K562 (cell line): ENCODE results near the gene COL9A2. TPM values are rescaled to one million over a fixed set of nuclear protein-coding genes. Genes with fewer than 3 reads are reported as not detected.

Experiments
- ATAC-seq: fragments of 200-7000 bp; cut with Tn5 transposase; 3 replicates; pipeline ENCODE4 v1.9.1; 2020; ENCODE audit warnings: moderate library complexity
- BruUV-seq: library from RNA; stranded (reverse); fragments of 400-500 nt; replicated peaks from 2 replicates; lab custom pipeline; 2021; lab: Mats Ljungman, UMichigan
- CTCF ChIA-PET: fragments of 300-600 bp; formaldehyde crosslinking; extraction: SDS; loops from one replicate; lab custom pipeline; 2021; ENCODE audit warnings: low intra/inter-chr PET ratio; lab: Yijun Ruan, JAX
- POLR2A ChIA-PET: fragments of 300-600, 350-650 bp; sonication (Branson Sonifier 250); formaldehyde crosslinking; extraction: SDS; loops from one replicate; lab custom pipeline; 2021; ENCODE audit warnings: antibody characterized with exemption, inconsistent platforms; lab: Yijun Ruan, JAX
- DNase-seq, 4 experiments: peaks; one replicate each; pipeline versions ENCODE4 v3.0.0 to v3.0.0-alpha.2; 2011 to 2018; ENCODE audit warnings: low spot score in 3 of 4, mixed read lengths in 3 of 4; ENCODE audit errors: extremely low read depth in 1 of 4
- FAIRE-seq: peaks from 2 replicates; lab custom pipeline; 2011; peaks lifted over from hg19 to GRCh38; lab: Jason Lieb, UNC
- H2AFZ ChIP-seq: 2 replicates; pipeline ENCODE4 v1.6.0; 2011; ENCODE audit warnings: low read depth, low read length, control low read depth, inconsistent platforms
- H3K27ac ChIP-seq: fragments of 200-600 bp; 3 replicates; pipeline ENCODE4 v1.8.0; 2011; ENCODE audit warnings: low read depth, mild to moderate bottlenecking, control low read depth, inconsistent platforms, low read length, moderate library complexity, mixed read lengths; ENCODE audit errors: extremely low read depth
- H3K27me3 ChIP-seq, 2 experiments: fragments of 300-600 bp in 1 of 2; 2 replicates in 1 of 2; 3 replicates in 1 of 2; pipeline versions ENCODE4 v1.6.0 to v1.8.0; 2011; ENCODE audit warnings: inconsistent platforms in 2 of 2, low read length in 2 of 2, mild to moderate bottlenecking in 1 of 2, mixed read lengths in 1 of 2, moderate library complexity in 1 of 2; ENCODE audit not compliant: control insufficient read depth in 2 of 2, insufficient read depth in 2 of 2
- H3K36me3 ChIP-seq: fragments of 300-600 bp; 3 replicates; pipeline ENCODE4 v1.8.0; 2011; ENCODE audit warnings: mild to moderate bottlenecking, low read length, inconsistent platforms; ENCODE audit not compliant: control insufficient read depth, insufficient read depth
- H3K4me1 ChIP-seq, 2 experiments: fragments of 200-600 bp in 1 of 2; replicated peaks in 1 of 2; 2 replicates in 1 of 2; 3 replicates in 1 of 2; pipeline versions ENCODE4 v1.5.1 to v1.8.0; 2011; ENCODE audit warnings: inconsistent platforms in 2 of 2, low read length in 2 of 2, mild to moderate bottlenecking in 1 of 2, mixed read lengths in 1 of 2, moderate library complexity in 1 of 2; ENCODE audit not compliant: control insufficient read depth in 2 of 2, insufficient read depth in 2 of 2
- H3K4me2 ChIP-seq: 2 replicates; pipeline ENCODE4 v1.6.1; 2011; ENCODE audit warnings: low read length, control low read depth, inconsistent platforms, mixed read lengths; ENCODE audit not compliant: insufficient read depth
- H3K4me3 ChIP-seq: fragments of 200-600 bp; sonication (generic), shearing (Covaris generic); 2 replicates; pipeline ENCODE4 v1.5.1; 2016; ENCODE audit warnings: control low read depth, inconsistent platforms
- H3K79me2 ChIP-seq: fragments of 200-600 bp; 3 replicates; pipeline ENCODE4 v1.8.0; 2011; ENCODE audit warnings: low read length, inconsistent platforms; ENCODE audit not compliant: control insufficient read depth, insufficient read depth
- H3K9ac ChIP-seq, 2 experiments: 2 replicates each; pipeline versions ENCODE4 v1.6.0 to v1.6.1; 2011; ENCODE audit warnings: low read depth in 2 of 2, low read length in 2 of 2, control low read depth in 1 of 2, inconsistent platforms in 1 of 2, mild to moderate bottlenecking in 1 of 2, mixed read lengths in 1 of 2; ENCODE audit not compliant: insufficient read depth in 1 of 2
- H3K9me1 ChIP-seq: one replicate; pipeline ENCODE4 v1.6.0; 2011; ENCODE audit warnings: inconsistent platforms, mild to moderate bottlenecking, low read length, moderate library complexity; ENCODE audit not compliant: control insufficient read depth, insufficient read depth
- H3K9me3 ChIP-seq: replicated peaks from 2 replicates; pipeline ENCODE4 v1.5.1; 2011; ENCODE audit warnings: low read depth, low read length, inconsistent platforms; ENCODE audit not compliant: control insufficient read depth, insufficient read depth
- H4K20me1 ChIP-seq: replicated peaks from 2 replicates; pipeline ENCODE4 v1.6.1; 2011; ENCODE audit warnings: low read length, inconsistent platforms, mixed read lengths; ENCODE audit not compliant: control insufficient read depth, insufficient read depth
- BRCA1 ChIP-seq, 2 experiments: fragments of 450-650 bp in 1 of 2; sonication (generic) in 1 of 2; formaldehyde crosslinking in 1 of 2; IDR thresholded peaks; 2 replicates each; pipeline versions ENCODE4 v1.5.0 to v1.6.1; 2017 to 2020; ENCODE audit warnings: mild to moderate bottlenecking in 1 of 2, missing genetic modification reagents in 1 of 2
- EGR1 ChIP-seq: fragments of 450-650 bp; conservative IDR thresholded peaks from 2 replicates; pipeline ENCODE4 v1.6.1; 2017; ENCODE audit warnings: mild to moderate bottlenecking
- EZH2 ChIP-seq: IDR thresholded peaks from 2 replicates; pipeline ENCODE4 v1.6.1; 2012; ENCODE audit warnings: low read depth, mild to moderate bottlenecking, inconsistent platforms, low read length, borderline replicate concordance
- IRF2 ChIP-seq: sonication (generic); formaldehyde crosslinking; IDR thresholded peaks from 2 replicates; pipeline ENCODE4 v1.8.1; 2022; ENCODE audit warnings: mild to moderate bottlenecking, missing genetic modification reagents
- SIX5 ChIP-seq, 2 experiments: IDR thresholded peaks; 2 replicates each; pipeline ENCODE4 v1.6.1; 2011; ENCODE audit warnings: low read length in 2 of 2, borderline replicate concordance in 1 of 2, low read depth in 1 of 2, mild to moderate bottlenecking in 1 of 2, moderate library complexity in 1 of 2; ENCODE audit not compliant: insufficient read depth in 1 of 2
- ZNF253 ChIP-seq: fragments of 250-450 bp; sonication (Bioruptor Pico); conservative IDR thresholded peaks from 2 replicates; pipeline ENCODE4 v1.6.1; 2021; ENCODE audit warnings: mild to moderate bottlenecking
- WGBS: fragments of 100-300 bp; shearing (Covaris generic); methylation state at CpG from one replicate; pipeline ENCODE4 v1.1.6; 2016; ENCODE audit warnings: low coverage, mixed read lengths; ENCODE audit not compliant: insufficient coverage; ENCODE audit errors: missing lambda C conversion rate; 5-methylcytosine and 5-hydroxymethylcytosine counted together
- in situ Hi-C: fragments of 300-500 bp; cut with MboI; formaldehyde crosslinking; loops from 4 replicates; pipeline ENCODE4 v1.15.0; 2018; ENCODE audit warnings: inconsistent platforms, mixed read lengths
- intact Hi-C: fragments of 100-400 bp; cut with micrococcal nuclease; formaldehyde crosslinking; loops from 2 replicates; pipeline ENCODE4 v1.14.2; 2022
- polyA plus RNA-seq, 8 experiments: library from polyadenylated mRNA; depleted of rRNA in 4 of 8; stranded (reverse) in 5 of 8; unstranded in 3 of 8; fragments of >200 nt; fragmentation: Nextera tagmentation in 2 of 8; fragmentation: Illumina TruSeq in 1 of 8; extraction: Ambion mirVana in 2 of 8; extraction: Trizol in 1 of 8; gene quantifications; 2 replicates each; pipeline versions ENCODE4 v1.2.1 to v1.2.3, GENCODE V29; 2011 to 2014; ENCODE audit warnings: inconsistent platforms in 1 of 8, missing spikeins in 1 of 8
- total RNA-seq, 7 experiments: library from RNA; depleted of rRNA in 6 of 7; stranded (reverse); fragments of >200 nt in 6 of 7; fragmentation: Illumina TruSeq in 2 of 7; extraction: Trizol in 2 of 7; gene quantifications; 2 replicates each; pipeline versions ENCODE4 v1.2.1 to v1.2.3, GENCODE V29; 2011 to 2021; ENCODE audit warnings: low replicate concordance in 1 of 7
- TF ChIP-seq, protein P1 (sequence below): sonication (generic); formaldehyde crosslinking; IDR thresholded peaks from 2 replicates; pipeline ENCODE4 v1.8.0; 2022; ENCODE audit warnings: mild to moderate bottlenecking, missing genetic modification reagents
- TF ChIP-seq, protein P2 (sequence below): IDR thresholded peaks from 2 replicates; pipeline ENCODE4 v1.6.1; 2011; ENCODE audit warnings: borderline replicate concordance, low read depth, mild to moderate bottlenecking, moderate library complexity, low read length; ENCODE audit not compliant: insufficient read depth, poor library complexity, severe bottlenecking

COL9A2 gene
- total and polyA plus RNA-seq, 9 of the 15 experiments (the other 6 are each of a cell fraction or from before 2014, with no cell fraction given), result 0.03 to 2.2 (median 0.31) TPM

DNA sequence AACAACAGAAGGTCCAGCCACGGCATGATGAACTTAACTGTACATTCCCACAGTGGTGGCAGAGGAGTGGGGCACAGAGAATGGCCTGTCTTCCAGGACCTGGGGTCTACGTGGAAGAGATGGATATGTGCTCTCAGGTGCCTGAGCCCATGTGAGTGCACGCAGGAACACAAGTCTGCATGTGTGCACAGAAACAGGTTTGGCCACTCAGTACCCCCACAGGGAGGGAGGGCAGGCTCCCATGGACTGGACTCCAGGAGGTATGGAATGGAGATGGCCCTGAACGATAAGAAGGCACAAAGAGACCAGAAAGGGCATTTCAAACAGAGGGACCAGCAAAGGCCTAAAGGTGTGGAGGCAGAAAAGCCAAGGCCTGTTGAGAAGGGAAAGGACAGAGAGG, 10.8 kb downstream of the COL9A2 start:
- ATAC-seq, result no peak
- Histone ChIP-seq H3K27me3 (peaks cover 0 to 2% of the 10 kb centered on the region in 2 experiments; a peak in 1 of 5 replicates), H3K4me1 (peaks cover 0 to 19% of the 10 kb centered on the region in 2 experiments; a peak in 3 of 5 replicates), H4K20me1 (no peaks in the 10 kb centered on the region), H3K27ac (no peak overlapping the region), H3K9me3 (no peaks in the 10 kb centered on the region), H3K79me2 (no peaks in the 10 kb centered on the region), H3K36me3 (no peaks in the 10 kb centered on the region), H3K4me3 (no peak overlapping the region), H3K9ac (no peak overlapping the region; a peak in 1 of 4 replicates), H3K9me1 (no peaks in the 10 kb centered on the region), H2AFZ (no peak overlapping the region), H3K4me2 (no peak overlapping the region)
- FAIRE-seq, result no peak
- in situ Hi-C loops, result loop anchor here (10.0 kb wide), 1 partner anchor 151 kb away; no protein-coding TSS in a partner anchor
- no peak for TF ChIP-seq EGR1
- no peak for TF ChIP-seq SIX5 (IDR thresholded peaks at IDR 0.05; ENCODE audit: borderline replicate concordance in 1 of 2, insufficient read depth in 1 of 2, low read depth in 1 of 2, low read length in 2 of 2)
- TF ChIP-seq, protein P1, sequence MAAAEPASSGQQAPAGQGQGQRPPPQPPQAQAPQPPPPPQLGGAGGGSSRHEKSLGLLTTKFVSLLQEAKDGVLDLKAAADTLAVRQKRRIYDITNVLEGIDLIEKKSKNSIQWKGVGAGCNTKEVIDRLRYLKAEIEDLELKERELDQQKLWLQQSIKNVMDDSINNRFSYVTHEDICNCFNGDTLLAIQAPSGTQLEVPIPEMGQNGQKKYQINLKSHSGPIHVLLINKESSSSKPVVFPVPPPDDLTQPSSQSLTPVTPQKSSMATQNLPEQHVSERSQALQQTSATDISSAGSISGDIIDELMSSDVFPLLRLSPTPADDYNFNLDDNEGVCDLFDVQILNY, result no peak
- no peak for TF ChIP-seq ZNF253 (CRISPR knock-in tag)
- TF ChIP-seq IRF2 (CRISPR knock-in tag), result 0 out of 2 replicates have a peak, but pooled peaks have one; percentile 23
- no peak for TF ChIP-seq BRCA1 (IDR thresholded peaks at IDR 0.05)
- TF ChIP-seq BRCA1 (CRISPR knock-in tag; IDR thresholded peaks at IDR 0.05), result no peak
- no peak for TF ChIP-seq EZH2
- TF ChIP-seq, protein P2, sequence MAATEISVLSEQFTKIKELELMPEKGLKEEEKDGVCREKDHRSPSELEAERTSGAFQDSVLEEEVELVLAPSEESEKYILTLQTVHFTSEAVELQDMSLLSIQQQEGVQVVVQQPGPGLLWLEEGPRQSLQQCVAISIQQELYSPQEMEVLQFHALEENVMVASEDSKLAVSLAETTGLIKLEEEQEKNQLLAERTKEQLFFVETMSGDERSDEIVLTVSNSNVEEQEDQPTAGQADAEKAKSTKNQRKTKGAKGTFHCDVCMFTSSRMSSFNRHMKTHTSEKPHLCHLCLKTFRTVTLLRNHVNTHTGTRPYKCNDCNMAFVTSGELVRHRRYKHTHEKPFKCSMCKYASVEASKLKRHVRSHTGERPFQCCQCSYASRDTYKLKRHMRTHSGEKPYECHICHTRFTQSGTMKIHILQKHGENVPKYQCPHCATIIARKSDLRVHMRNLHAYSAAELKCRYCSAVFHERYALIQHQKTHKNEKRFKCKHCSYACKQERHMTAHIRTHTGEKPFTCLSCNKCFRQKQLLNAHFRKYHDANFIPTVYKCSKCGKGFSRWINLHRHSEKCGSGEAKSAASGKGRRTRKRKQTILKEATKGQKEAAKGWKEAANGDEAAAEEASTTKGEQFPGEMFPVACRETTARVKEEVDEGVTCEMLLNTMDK, result no peak
- BruUV-seq, result no TSS peak
- intact Hi-C loops, result no loop called here
- ChIA-PET POLR2A (interaction anchor here (0.9 to 1.2 kb wide), 3 partner anchors 10 to 226 kb away, joined by 4 to 5 read pairs (median 4); no protein-coding TSS in a partner anchor), CTCF (no interaction called here)
- DNase-seq, result no peak
- 43% methylated on average over 4 of the region's 4 CpGs for WGBS
